Dermis blood vessel endothelial cell (primary cell): ENCODE measurements around the gene SRRM2. TPM values are rescaled to one million over a fixed set of nuclear protein-coding genes. Genes with fewer than 3 reads are reported as not detected.

Source experiments
- DNase-seq: peaks from one replicate; pipeline ENCODE4 v3.0.0; 2010
- total RNA-seq: library from RNA; depleted of rRNA; stranded (reverse); fragments of >200 nt; gene quantifications from 2 replicates; pipeline ENCODE4 v1.2.3, GENCODE V29; 2014

The SRRM2 gene
- total RNA-seq, 1 donor from 2014 or later, result 66.2 TPM

GRCh38 chr16:2765462-2766404, 13.3 kb downstream of the SRRM2 start:
- no peak for DNase-seq

DNA sequence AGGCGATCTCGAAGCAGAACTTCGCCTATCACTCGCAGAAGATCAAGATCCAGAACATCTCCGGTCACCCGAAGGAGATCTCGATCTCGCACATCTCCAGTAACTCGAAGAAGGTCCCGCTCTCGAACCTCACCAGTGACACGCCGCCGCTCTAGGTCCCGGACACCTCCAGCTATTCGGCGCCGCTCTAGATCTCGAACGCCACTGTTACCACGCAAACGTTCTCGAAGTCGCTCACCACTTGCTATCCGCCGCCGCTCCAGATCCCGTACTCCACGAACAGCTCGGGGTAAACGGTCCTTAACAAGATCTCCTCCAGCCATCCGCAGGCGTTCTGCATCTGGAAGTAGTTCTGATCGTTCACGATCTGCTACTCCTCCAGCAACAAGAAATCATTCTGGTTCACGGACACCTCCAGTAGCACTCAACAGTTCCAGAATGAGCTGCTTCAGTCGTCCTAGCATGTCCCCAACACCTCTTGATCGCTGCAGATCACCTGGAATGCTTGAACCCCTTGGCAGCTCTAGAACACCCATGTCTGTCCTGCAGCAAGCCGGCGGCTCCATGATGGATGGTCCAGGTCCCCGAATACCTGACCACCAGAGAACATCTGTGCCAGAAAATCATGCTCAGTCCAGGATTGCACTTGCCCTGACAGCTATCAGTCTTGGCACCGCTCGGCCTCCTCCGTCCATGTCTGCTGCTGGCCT, 14.1 kb downstream of the SRRM2 start:
- DNase-seq, result no peak

GRCh38 chr16:2767140-2767731, 14.8 kb downstream of the SRRM2 start:
- DNase-seq, result no peak

GRCh38 chr16:2767891-2768290, 15.5 kb downstream of the SRRM2 start:
- DNase-seq, result no peak

DNA sequence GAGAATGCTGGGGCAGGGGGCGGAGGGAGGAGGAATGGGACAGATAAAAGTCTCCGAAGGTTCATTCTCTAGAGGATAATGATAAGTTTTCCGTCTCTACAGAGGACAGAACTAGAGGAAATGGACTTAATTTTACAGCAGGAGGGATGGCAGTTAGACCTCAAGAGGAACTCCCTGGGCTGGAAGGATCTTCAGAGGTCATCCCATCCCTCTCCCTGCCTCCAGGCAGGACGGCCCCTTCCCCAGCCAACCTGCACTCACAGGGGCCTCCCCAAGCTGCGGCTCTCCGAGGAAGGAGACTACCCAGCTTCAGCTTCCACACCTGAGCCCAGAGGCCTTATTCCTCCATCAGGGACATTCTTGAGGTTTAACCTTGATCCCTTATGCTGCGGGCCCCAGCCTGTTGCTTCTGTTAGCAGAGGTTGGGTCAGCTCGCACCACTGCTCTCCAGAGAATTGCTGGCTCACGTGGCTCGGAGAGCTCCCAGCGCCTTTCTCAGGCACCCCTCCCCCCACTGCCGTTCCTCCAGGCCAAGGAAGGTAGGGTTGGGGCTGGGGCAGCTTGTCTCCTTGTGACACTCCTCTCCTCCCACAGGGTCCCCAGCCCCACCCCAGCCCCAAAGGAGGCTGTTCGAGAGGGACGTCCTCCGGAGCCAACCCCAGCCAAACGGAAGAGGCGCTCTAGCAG, 16.1 kb downstream of the SRRM2 start:
- no peak for DNase-seq

DNA sequence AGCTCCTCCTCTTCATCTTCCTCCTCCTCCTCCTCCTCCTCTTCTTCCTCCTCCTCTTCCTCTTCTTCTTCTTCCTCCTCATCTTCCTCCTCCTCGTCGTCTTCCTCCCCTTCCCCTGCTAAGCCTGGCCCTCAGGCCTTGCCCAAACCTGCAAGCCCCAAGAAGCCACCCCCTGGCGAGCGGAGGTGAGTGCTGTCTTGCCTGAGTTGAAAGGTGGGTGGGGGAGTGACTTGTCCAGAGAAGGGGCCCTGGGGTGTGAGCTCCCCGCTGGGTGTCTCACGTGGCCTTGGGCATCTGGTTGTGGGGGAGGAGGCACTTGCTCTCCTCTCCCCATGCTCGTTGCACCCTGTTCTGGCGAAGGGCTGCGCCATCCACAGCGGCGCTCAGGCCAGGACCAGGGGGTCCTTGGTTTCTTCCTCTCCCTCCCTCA, 16.7 kb downstream of the SRRM2 start:
- no peak for DNase-seq

DNA sequence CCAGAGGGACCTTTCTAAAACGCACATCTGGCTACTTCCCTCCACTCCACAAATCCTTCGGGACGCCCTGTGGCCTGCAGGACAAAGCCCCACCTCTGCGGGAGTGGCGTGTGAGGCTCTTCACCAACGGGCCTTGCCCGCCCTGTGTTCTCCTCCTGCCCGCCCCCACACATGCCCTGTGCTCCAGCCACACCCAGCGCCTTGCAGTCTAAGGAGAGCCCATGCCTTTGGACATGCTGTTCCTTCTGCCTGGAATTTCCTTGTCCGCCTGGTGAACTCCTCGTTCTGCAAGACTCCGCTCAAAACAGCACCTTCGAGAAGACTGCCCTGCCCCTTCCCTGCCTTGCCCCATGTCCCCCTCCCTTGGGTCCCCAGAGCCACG, 17.2 kb downstream of the SRRM2 start:
- no peak for DNase-seq

DNA sequence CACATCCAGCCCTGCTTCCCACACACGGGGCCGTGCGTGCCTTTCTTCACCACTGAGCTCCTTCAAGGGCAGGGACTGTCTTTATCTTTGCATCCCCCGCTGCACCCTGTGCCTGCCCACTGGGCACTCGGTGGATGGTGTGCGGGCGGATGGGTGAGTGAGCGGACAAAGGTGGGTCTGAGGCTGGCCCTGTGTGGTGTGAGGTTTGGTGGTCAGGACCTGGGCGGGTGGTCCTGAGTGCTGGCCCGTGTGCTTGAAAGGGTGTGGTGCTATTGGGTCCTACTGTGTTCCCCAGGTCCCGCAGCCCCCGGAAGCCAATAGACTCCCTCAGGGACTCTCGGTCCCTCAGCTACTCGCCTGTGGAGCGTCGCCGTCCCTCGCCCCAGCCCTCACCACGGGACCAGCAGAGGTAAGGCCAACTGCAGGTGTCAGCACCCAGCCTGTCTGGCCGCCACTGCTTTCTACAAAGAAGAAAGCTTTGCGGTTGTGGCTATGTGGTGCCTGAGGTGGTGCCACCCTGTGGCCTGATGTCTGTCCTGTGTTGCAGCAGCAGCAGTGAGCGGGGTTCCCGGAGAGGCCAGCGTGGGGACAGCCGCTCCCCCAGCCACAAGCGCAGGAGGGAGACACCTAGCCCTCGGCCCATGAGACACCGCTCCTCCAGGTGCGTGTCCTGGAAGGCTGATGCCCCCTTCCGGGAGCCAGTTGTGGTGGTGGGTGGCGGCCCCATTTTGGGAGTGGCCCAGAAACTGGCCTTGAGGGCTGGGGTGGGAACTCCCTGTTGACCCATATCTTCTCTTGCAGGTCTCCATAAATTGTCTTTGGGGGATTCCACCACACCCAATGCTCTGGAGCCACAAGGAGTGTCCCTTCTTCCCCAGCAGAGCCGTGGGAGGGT, 17.9 kb downstream of the SRRM2 start:
- DNase-seq, result no peak

- DNase-seq, result no peak
These were observed 19.3 kb downstream of the SRRM2 start for GRCh38 chr16:2771496-2772402.

DNA sequence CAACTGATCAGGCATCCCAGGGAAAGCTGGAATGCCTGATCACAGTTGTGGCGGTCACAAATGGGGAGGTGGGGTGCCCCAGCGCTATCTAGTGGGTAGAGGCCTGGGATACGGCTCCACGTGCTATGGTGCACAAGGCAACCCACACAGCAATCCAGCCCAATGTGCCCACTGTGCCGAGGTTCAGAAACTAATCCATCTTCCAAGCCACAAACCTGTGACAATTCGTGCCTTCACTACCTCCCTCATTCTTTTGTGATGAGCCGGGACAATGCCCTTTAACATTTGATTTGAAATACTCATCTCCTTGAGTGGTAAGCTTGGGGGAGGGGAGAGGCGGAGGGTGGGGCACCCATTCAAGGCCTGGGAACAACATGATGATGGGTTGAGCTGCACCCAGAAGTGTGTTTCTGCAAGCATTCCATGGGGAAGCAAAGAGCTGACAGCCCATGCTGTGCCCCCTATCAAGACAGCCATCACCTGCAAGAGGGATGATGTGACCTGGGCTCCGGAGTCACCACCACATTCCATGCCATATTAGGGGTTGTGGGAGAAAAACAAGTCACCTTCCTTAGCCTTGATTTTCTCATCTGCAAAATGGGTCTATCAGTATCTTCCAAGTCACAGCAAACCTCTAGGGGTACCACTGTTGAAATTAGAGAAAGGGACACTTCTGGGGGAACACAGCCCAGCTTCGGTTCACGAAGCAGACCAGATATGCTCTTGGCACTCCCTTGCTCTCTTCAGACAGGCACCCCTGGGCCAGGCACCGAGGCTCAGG, 20.9 kb downstream of the SRRM2 start:
- no peak for DNase-seq

GRCh38 chr16:2774161-2774891, 21.9 kb downstream of the SRRM2 start:
- no peak for DNase-seq

DNA sequence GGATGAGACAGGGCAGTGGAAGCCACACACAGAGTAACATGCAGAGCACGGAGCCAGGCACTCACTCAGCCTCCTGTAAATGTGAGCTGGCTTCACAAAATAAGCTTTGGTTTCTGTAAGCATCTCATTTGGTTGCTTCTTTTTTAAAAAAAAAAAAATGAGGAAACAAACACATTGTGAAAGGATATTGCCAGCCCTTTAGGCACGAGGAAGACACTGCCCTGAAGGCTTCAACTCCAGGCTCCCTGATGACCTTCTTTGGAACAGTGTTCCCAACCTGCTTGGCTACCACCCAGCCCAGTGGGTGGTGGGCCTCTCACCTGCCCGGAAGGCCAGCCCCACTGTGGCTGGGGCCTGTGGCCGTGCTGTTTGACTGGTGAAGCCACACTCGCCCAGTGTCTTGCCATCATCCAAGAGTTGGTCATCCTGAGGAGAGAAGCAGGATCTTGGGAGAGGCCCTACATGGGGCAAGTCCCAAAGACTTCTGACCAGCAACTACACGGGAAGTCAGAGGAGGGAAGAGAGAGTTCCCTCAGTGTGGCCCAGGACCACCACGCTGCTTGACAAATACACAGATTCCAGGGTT, 22.8 kb downstream of the SRRM2 start:
- no peak for DNase-seq

- no peak for DNase-seq
These were observed 23.5 kb downstream of the SRRM2 start for GRCh38 chr16:2775765-2776499.

- peak; percentile 41 for DNase-seq
These were observed 24.2 kb downstream of the SRRM2 start for GRCh38 chr16:2776500-2777139.

GRCh38 chr16:2777231-2777902, 24.9 kb downstream of the SRRM2 start, which contains the start of gene ELOB:
Gene ELOB (minus strand): TSS chr16:2777280. CDS start chr16:2777239, 41 bp downstream.
- peak; percentile 89 for DNase-seq

GRCh38 chr16:2777903-2778629, 25.6 kb downstream of the SRRM2 start:
- DNase-seq, result peak; percentile 40
